ENCODE measurements around the gene ALG6. TPM values are rescaled to one million over a fixed set of nuclear protein-coding genes. Genes with fewer than 3 reads are reported as not detected.

Gene ALG6
- total RNA-seq, 1 experiment from 2014 or later = 21.4 TPM

- H3K4ac ChIP-seq (ENCODE audit: low read depth, low read length) = no peak overlapping the region
- no peak overlapping the region for H4K91ac ChIP-seq (ENCODE audit: insufficient read length, low read depth, low read length)
- no peak overlapping the region for H3K23ac ChIP-seq (ENCODE audit: insufficient read length, low read depth, low read length)
- no peaks in the 10 kb centered on the region for H4K20me1 ChIP-seq (ENCODE audit: control insufficient read depth, insufficient read depth, insufficient read length)
- TF ChIP-seq, protein P1, sequence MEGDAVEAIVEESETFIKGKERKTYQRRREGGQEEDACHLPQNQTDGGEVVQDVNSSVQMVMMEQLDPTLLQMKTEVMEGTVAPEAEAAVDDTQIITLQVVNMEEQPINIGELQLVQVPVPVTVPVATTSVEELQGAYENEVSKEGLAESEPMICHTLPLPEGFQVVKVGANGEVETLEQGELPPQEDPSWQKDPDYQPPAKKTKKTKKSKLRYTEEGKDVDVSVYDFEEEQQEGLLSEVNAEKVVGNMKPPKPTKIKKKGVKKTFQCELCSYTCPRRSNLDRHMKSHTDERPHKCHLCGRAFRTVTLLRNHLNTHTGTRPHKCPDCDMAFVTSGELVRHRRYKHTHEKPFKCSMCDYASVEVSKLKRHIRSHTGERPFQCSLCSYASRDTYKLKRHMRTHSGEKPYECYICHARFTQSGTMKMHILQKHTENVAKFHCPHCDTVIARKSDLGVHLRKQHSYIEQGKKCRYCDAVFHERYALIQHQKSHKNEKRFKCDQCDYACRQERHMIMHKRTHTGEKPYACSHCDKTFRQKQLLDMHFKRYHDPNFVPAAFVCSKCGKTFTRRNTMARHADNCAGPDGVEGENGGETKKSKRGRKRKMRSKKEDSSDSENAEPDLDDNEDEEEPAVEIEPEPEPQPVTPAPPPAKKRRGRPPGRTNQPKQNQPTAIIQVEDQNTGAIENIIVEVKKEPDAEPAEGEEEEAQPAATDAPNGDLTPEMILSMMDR (conservative IDR thresholded peaks at IDR 0.05) = no peak
- H3K27ac Mint-ChIP-seq = no peak overlapping the region
- H3K4me1 Mint-ChIP-seq = no peaks in the 10 kb centered on the region
- H3K27ac ChIP-seq (ENCODE audit: insufficient read length, low read depth, low read length) = no peak overlapping the region
- no peak overlapping the region for H3K4me2 ChIP-seq (ENCODE audit: insufficient read depth, insufficient read length, low read length)
- H3K27me3 ChIP-seq (ENCODE audit: insufficient read depth, low read length) = no peaks in the 10 kb centered on the region
- H3K4me1 ChIP-seq (ENCODE audit: insufficient read depth, low read length) = no peaks in the 10 kb centered on the region
- H3K4me3 Mint-ChIP-seq = no peak overlapping the region
- H3K9me3 ChIP-seq (ENCODE audit: control insufficient read depth, low read depth, low read length) = no peaks in the 10 kb centered on the region
- no peak overlapping the region for H2BK5ac ChIP-seq (ENCODE audit: insufficient read length, low read length)
- no peak overlapping the region for H2BK12ac ChIP-seq (ENCODE audit: insufficient read length, low read depth, low read length)
- H2AK5ac ChIP-seq (ENCODE audit: insufficient read length, low read length) = no peak overlapping the region
- no peak overlapping the region for H3K9ac ChIP-seq (ENCODE audit: extremely low read depth, insufficient read length, low read length)
- DNase-seq = no peak
- H2BK120ac ChIP-seq (ENCODE audit: low read depth, low read length, poor library complexity, severe bottlenecking) = no peak overlapping the region
- H3K56ac ChIP-seq (ENCODE audit: insufficient read length, low read depth, low read length) = no peak overlapping the region
- H3K79me1 ChIP-seq (ENCODE audit: insufficient read depth, low read depth, low read length, poor library complexity, severe bottlenecking) = no peaks in the 10 kb centered on the region
- no peaks in the 10 kb centered on the region for H3K79me2 ChIP-seq (ENCODE audit: insufficient read depth, low read length)
- H3K23me2 ChIP-seq (ENCODE audit: insufficient read length, low read depth, low read length, poor library complexity, severe bottlenecking) = no peaks in the 10 kb centered on the region
- H3K27me3 Mint-ChIP-seq (ENCODE audit: low read depth) = no peaks in the 10 kb centered on the region
- no peaks in the 10 kb centered on the region for H3K9me3 Mint-ChIP-seq
- H3T11ph ChIP-seq (ENCODE audit: low read length) = no peak overlapping the region
- no peak overlapping the region for H3K18ac ChIP-seq (ENCODE audit: insufficient read length, low read depth, low read length)
- H4K5ac ChIP-seq (ENCODE audit: insufficient read length, low read depth, low read length) = no peak overlapping the region
- no peak overlapping the region for H2BK15ac ChIP-seq (ENCODE audit: low read depth, low read length)
- H3K14ac ChIP-seq (ENCODE audit: insufficient read depth, low read length) = no peak overlapping the region
- no peak overlapping the region for H4K8ac ChIP-seq (replicated peaks; ENCODE audit: insufficient read length, low read depth, low read length)
- H3K36me3 Mint-ChIP-seq (ENCODE audit: insufficient read depth in 1 of 3, low read depth in 3 of 3) = peaks cover 7 to 18% (median 17%) of the 10 kb centered on the region in 3 experiments
- no peak overlapping the region for H2AFZ ChIP-seq (ENCODE audit: low read length)
- no CpG with 5 or more reads among the region's 1 CpG for WGBS (ENCODE audit: extremely low coverage, insufficient read length, low lambda C conversion rate)
- H2BK20ac ChIP-seq (ENCODE audit: low read depth, low read length, poor library complexity, severe bottlenecking) = no peak overlapping the region
Observed at GRCh38 chr1:63480057-63480456, 112.6 kb downstream of the ALG6 start.

Data from H9 (cell line).